Posterior cingulate gyrus (tissue), 11 donors: Measurements from ENCODE around the gene ACYP2.
"Not testable (repeated sequence)": the region's sequence is repeated elsewhere in the genome, so short reads cannot be mapped to it uniquely, and the experiment has no call there.

Experiments used
- DNase-seq, 10 donors: peaks; one replicate each; pipeline versions ENCODE4 v3.0.0 to v3.0.0-alpha.2; 2020 to 2021; ENCODE audit warnings: mixed read lengths in 3 of 10
- intact Hi-C: fragments of 100-400 bp; cut with DNase I; formaldehyde crosslinking; loops from one replicate; pipeline ENCODE4 v1.15.1; 2023

ACYP2 gene

GRCh38 chr2:54095406-54095805 is 20.0 kb upstream of the ACYP2 start:
- peak in 1 of 10 donors; percentile 29 for DNase-seq
- intact Hi-C loops, result not testable (repeated sequence)

GRCh38 chr2:54096141-54096540 is 19.3 kb upstream of the ACYP2 start:
- intact Hi-C loops, DNase-seq: not testable (repeated sequence)

- no peak for DNase-seq
- intact Hi-C loops, result no loop called here
Observed at GRCh38 chr2:54097124-54097523, 18.3 kb upstream of the ACYP2 start.

- DNase-seq, result no peak
- intact Hi-C loops, result no loop called here
Observed at GRCh38 chr2:54099370-54099769, 16.0 kb upstream of the ACYP2 start.

DNA sequence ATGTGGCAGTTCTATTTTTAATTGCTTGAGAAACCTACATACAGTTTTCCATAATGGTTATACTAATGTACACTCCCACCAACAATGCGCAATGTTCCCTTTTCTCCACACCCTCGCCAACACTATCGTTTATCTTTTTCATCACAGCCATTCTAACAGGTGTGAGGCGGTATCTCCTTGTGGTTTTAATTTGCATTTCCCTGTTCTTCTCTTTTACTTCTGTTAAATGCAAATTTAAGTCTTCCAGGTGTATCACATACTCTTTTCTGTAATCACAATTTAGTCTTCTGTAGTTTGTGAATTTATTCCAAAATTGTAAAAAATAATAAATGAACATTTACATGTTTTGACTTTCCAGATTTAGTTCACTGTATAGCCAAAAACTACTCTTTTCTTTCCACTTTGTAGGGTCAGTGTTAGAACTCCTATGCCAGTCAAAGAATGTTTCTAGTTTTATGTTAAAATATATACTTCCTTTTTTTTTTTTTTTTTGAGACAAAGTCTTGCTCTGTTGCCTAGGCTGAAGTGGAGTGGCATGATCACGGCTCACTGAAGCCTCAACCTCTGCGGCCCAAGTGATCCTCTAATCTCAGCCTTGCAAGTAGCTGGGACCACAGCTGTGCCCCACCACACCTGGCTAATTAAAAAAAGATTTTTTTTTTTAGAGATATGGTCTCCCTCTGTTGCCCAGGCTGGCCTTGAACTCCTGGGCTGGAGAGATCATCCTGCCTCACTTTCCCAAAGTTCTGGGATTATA is 15.4 kb upstream of the ACYP2 start:
- intact Hi-C loops, result loop anchor here (10.0 kb wide), 2 partner anchors 235 to 735 kb away; a partner anchor contains a TSS
- no peak for DNase-seq

DNA sequence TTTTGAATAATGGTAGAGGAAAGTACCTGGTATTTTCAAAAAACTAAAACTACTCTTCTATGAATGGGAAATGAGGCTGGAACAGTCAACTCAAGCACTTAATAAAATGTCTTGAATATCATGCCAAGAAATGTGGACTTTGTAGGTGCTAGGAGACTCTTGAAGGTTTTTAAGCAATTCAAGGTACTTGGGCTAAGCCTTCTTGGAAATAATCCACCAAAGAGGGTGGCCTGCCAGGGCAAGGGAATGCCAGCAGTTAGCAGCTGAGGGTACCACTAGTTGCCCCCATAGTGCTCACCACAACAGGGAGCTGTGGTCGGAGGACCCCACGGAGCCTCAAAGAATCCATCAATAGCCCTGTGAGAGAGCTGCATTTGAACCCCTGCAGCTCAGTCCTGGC is 14.6 kb upstream of the ACYP2 start:
- DNase-seq, result no peak
- intact Hi-C loops, result loop anchor here (10.0 kb wide), 2 partner anchors 234 to 734 kb away; a partner anchor contains a TSS

- intact Hi-C loops, result loop anchor here (10.0 kb wide), 2 partner anchors 231 to 731 kb away; a partner anchor contains a TSS
- no peak for DNase-seq
Observed at GRCh38 chr2:54103454-54104314, 11.7 kb upstream of the ACYP2 start.

GRCh38 chr2:54106631-54107454 is 8.6 kb upstream of the ACYP2 start:
- peak in 8 of 10 donors; percentile 23 to 87 (median 54) for DNase-seq
- intact Hi-C loops, result loop anchor here (1.0 to 10.0 kb wide), 3 partner anchors 228 to 728 kb away; a partner anchor contains a TSS

- no peak for DNase-seq
- intact Hi-C loops, result loop anchor here (1.0 to 10.0 kb wide), 3 partner anchors 227 to 727 kb away; a partner anchor contains a TSS
Observed at GRCh38 chr2:54107455-54107764, 8.0 kb upstream of the ACYP2 start.

DNA sequence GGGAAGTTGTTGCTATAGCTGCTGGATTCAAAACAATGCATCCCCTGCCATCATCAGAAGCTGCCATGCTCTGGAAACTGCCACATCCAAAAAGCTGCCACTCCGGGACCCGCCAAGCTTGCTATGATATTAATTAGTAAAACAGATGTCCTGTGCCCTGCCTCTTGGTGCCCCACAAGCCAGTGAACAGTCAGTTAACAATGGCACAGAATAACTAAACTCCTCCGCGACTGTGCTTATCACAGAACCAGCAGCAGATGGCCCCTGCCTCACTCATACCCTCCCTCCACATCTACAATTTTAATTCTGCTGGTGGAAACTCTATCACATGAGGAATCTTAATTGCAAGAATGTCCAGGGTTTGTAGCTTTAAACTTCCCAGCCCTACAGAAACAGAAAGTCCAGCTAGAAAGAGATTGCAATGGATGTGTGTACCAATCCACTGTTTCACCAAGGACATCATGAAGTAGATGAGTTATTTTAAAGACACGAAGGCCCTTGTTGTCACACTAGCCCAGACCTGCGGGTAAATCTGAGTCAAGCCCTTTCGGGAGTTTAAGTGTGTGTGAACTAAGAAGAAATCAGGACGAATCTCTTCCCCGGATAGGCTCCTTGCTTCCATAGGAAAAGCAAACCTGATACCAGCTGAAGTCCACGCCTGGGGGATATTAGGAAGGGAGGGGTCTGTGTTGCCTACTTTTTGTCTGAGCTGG is 7.4 kb upstream of the ACYP2 start:
- peak in 5 of 10 donors; percentile 17 to 85 (median 62) for DNase-seq

GRCh38 chr2:54109848-54110247 is 5.6 kb upstream of the ACYP2 start:
- no peak for DNase-seq
- intact Hi-C loops, result loop anchor here (10.0 kb wide), 3 partner anchors 225 to 725 kb away; partner anchors contain the start of gene SPTBN1

More for the DNA sequence above, 7.4 kb upstream of the ACYP2 start:
- intact Hi-C loops, result loop anchor here (1.0 to 10.0 kb wide), 3 partner anchors 227 to 727 kb away; a partner anchor contains a TSS

DNA sequence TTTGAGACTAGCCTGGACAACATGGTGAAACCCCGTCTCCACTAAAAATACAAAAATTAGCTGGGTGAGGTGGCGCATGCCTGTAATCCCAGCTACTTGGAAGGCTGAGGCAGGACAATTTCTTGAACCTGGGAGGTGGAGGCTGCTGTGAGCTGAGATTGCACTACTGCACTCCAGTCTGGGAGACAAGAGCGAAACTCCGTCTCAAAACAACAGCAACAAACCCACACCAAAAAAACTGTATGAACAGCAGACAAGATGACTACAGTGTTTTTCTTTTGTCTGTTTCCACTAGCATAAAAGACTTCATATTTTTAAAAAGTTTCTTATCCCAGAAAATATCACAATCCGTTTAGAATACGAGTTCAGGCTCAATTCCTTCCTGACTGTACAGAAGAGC is 936 bp upstream of the ACYP2 start:
- intact Hi-C loops, result loop anchor here (10.0 kb wide), 1 partner anchor 340 kb away; the partner anchor contains the start of gene SPTBN1
- DNase-seq, result not testable (repeated sequence)

GRCh38 chr2:54114936-54115283 is 505 bp upstream of the ACYP2 start:
- intact Hi-C loops, result loop anchor here (10.0 kb wide), 1 partner anchor 340 kb away; the partner anchor contains the start of gene SPTBN1
- DNase-seq, result no peak

- intact Hi-C loops, result loop anchor here (10.0 kb wide), 1 partner anchor 338 kb away; the partner anchor contains the start of gene SPTBN1
- DNase-seq, result not testable (repeated sequence)
Observed at GRCh38 chr2:54116598-54116997, 1.2 kb downstream of the ACYP2 start.

DNA sequence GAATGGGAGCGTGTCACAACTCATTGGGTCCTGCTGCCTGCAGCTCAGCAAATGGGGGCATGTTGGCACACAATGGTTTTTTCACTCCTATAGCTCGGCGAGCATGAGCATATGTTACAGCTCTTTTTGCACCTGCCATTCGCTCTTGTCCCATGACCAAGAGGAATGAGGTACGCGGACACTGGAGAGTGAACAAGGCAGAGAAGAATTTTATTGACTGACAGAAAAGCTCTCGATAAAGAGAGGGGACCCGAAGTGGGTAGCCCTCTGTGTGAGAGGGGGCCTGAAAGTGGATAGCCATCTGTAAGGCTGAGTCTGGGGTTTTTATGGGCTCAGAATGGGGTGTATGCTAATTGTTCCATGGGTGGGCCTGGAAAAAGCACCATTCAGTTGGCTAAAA is 5.5 kb downstream of the ACYP2 start:
- intact Hi-C loops, result no loop called here
- no peak for DNase-seq

GRCh38 chr2:54122171-54122935 is 6.9 kb downstream of the ACYP2 start:
- no peak for DNase-seq
- intact Hi-C loops, result no loop called here

DNA sequence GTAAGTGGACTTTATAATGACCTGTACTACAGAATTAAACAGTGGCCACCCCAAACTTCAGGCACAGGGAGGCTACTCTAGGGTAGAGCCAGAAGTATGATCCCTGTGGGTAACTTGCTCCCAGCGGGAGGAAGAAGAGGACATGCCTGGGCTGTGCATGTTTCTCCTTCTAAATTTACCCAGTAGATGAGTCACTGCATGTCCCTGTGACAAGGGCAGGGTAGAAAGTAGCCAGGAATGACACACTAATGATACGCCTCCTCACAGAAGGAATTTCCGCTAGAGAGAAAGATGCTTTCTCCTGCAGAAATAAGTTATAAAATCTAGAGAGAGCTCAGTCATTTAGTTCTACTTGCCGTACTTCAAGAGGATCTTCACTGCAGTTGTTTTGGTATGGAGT is 7.5 kb downstream of the ACYP2 start:
- peak in 3 of 10 donors; percentile 4 to 15 (median 12) for DNase-seq
- intact Hi-C loops, result no loop called here

DNA sequence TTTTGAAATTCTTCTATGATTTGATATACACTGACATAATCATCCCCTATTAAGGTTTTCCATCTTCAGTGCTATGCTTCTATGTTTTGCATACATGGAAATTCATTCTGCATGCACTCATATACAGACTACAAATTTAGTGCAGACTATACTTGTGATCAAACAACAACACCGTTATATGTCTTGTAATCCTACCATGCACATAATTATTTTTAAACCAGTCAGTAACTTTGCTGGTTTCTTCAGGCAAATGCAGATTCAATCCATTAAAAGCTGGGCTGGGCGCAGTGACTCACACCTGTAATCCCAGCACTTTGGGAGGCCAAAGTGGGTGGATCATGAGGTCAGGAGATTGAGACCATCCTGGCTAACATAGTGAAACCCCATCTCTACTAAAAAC is 11.8 kb downstream of the ACYP2 start:
- intact Hi-C loops, DNase-seq: not testable (repeated sequence)

GRCh38 chr2:54133056-54133455 is 17.6 kb downstream of the ACYP2 start:
- intact Hi-C loops, result no loop called here
- DNase-seq, result no peak
